ENCODE results near the gene PPOX.

Gene PPOX

GRCh38 chr1:161153682-161154337 is 12.4 kb upstream of the PPOX start, which contains the start of gene UFC1:
Gene UFC1 (plus strand): TSS chr1:161153978. CDS start chr1:161153998, 20 bp downstream.
- peak; percentile 90 for DNase-seq

- DNase-seq: no peak
Measured at GRCh38 chr1:161157867-161158266, 8.4 kb upstream of the PPOX start.

DNA sequence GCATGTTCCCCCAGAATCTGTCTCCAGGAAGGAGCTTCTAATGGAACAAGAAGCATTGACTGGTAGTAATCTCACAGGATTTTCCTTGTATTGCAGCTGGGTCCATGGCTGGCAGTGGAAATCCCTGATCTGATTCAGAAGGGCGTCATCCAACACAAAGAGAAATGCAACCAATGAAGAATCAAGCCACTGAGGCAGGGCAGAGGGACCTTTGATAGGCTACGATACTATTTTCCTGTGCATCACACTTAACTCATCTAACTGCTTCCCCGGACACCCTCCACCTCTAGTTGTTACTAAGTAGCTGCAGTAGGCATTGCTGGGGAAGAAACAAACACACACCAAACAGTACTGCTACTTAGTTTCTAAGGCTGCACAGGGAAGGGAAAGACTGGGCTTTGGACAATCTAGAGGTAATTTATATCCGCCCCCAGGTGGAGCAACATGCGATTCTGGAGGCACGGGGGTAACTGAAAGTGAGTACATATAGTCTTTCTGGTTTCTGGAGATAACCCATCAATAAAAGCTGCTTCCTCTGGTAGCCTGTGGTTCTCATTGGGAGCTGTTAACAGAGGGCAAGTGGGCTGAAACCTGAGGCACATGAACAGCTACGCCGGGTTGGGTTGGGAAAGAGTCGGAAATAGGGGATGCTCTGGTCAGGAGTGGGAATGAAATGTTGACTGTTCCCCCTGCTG is 7.8 kb upstream of the PPOX start:
- no peak for DNase-seq

GRCh38 chr1:161159087-161159912 is 6.9 kb upstream of the PPOX start, which contains the start of gene USP21:
Gene USP21 (plus strand): TSS chr1:161159500. CDS start chr1:161160641, 1,141 bp downstream.
- peak; percentile 91 to 94 for DNase-seq

- DNase-seq: no peak
Measured at GRCh38 chr1:161159913-161160243, 6.3 kb upstream of the PPOX start.

DNA sequence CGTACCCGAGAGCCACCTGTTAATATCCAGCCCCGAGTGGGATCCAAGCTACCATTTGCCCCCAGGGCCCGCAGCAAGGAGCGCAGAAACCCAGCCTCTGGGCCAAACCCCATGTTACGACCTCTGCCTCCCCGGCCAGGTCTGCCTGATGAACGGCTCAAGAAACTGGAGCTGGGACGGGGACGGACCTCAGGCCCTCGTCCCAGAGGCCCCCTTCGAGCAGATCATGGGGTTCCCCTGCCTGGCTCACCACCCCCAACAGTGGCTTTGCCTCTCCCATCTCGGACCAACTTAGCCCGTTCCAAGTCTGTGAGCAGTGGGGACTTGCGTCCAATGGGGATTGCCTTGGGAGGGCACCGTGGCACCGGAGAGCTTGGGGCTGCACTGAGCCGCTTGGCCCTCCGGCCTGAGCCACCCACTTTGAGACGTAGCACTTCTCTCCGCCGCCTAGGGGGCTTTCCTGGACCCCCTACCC is 5.5 kb upstream of the PPOX start:
- no peak for DNase-seq

- DNase-seq: no peak
Measured at GRCh38 chr1:161161652-161162051, 4.6 kb upstream of the PPOX start.

DNA sequence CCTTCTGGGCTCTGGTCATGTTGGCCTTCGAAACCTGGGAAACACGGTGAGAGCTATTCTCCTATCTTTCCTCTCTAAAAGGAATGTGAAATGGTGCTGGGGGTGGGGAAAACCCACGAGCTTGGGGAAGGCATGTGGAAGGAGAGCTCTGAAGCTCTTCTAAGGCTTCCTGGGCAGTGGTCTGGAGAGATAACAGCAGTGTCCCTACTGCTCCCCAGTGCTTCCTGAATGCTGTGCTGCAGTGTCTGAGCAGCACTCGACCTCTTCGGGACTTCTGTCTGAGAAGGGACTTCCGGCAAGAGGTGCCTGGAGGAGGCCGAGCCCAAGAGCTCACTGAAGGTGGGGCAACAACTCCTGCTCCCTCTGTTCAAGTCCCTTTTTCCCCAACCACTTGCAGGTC is 4.2 kb upstream of the PPOX start:
- DNase-seq: no peak

GRCh38 chr1:161162806-161163205 is 3.4 kb upstream of the PPOX start:
- no peak for DNase-seq

DNA sequence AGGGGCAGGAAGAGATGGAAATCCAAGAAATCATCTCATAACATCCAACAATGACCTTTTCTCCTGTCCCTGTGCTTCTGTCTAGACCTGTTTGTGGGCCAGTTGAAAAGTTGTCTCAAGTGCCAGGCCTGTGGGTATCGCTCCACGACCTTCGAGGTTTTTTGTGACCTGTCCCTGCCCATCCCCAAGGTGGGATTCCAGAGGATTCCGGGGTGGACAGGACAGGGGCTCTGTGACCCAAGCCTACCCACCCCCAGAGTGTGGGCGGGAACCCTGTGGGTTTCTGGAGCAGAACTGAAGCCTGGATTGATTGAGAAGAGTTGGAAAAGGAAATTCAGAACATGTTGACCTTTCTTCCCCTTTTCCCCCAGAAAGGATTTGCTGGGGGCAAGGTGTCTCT is 2.4 kb upstream of the PPOX start:
- DNase-seq: no peak

DNA sequence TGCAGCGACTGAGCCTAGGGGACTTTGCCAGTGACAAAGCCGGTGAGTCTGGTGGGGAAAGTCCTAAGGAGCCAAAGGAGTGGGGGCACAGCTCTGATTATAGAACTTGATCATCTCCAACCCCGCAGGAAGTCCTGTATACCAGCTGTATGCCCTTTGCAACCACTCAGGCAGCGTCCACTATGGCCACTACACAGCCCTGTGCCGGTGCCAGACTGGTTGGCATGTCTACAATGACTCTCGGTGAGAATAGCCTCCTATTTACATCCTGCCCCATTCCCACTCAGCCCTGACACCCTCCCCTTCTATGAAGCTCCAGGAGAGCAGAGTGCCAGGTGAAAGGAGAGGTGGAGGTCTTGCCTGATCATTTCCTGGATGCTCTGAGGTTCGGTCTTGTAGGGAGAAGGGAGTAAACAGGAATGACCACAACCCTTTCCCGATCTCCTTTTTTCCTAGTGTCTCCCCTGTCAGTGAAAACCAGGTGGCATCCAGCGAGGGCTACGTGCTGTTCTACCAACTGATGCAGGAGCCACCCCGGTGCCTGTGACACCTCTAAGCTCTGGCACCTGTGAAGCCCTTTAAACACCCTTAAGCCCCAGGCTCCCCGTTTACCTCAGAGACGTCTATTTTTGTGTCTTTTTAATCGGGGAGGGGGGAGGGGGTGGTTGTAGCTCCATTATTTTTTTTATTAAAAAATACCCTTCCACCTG is 1.2 kb upstream of the PPOX start:
- DNase-seq: no peak

DNA sequence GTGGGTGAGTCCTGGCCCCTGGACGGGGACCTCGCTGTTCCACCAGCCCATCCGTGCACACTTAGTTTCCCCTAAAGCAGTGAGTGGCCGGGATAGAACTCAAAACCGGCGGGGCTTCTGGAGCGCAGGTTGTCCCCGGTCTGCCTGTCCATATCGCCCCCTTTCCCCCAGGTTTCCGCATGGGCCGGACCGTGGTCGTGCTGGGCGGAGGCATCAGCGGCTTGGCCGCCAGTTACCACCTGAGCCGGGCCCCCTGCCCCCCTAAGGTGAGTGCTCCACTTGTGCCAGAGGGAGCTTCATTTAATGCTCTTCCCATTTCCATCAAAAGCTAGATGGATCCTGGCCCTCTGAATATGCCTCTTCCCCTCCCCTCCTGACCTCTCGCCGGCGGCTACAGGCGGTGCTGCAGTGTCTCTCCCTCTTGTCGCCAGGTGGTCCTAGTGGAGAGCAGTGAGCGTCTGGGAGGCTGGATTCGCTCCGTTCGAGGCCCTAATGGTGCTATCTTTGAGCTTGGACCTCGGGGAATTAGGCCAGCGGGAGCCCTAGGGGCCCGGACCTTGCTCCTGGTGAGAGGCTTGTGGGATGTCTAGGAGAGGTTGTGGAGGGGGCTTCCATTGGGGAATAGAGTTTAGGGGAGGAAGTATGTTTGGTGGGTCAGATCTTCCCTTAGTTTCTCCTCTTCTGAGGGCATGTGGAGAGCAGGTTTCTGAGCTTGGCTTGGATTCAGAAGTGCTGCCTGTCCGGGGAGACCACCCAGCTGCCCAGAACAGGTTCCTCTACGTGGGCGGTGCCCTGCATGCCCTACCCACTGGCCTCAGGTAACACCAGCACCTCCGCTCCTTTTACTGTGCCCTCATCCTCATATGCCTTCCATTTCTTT is 683 bp downstream of the PPOX start:
- DNase-seq: no peak

GRCh38 chr1:161168906-161169305 is 2.7 kb downstream of the PPOX start:
- DNase-seq: no peak

GRCh38 chr1:161171191-161171590 is 5.0 kb downstream of the PPOX start:
- DNase-seq: no peak

DNA sequence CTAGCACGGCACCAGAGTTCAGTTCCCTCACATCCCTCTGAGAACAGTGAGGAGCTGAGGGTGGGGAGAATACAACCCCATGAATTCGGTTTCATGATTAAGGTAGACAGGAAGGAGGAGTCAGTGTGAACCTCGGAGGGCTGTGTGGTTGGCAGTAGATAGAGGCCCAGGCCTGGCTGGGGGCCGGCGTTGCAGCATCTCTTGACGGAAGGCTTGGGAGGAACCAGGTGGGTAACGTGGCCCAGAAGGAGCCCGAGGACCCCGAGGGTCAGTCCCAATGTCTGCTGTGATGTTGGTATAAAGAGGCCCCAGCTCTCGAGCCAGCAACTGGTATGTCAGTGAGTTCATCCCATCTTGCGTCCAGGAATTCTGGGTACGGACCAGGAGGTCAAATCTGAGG is 5.5 kb downstream of the PPOX start:
- no peak for DNase-seq

- DNase-seq: no peak
Measured at GRCh38 chr1:161172349-161172748, 6.1 kb downstream of the PPOX start.

DNA sequence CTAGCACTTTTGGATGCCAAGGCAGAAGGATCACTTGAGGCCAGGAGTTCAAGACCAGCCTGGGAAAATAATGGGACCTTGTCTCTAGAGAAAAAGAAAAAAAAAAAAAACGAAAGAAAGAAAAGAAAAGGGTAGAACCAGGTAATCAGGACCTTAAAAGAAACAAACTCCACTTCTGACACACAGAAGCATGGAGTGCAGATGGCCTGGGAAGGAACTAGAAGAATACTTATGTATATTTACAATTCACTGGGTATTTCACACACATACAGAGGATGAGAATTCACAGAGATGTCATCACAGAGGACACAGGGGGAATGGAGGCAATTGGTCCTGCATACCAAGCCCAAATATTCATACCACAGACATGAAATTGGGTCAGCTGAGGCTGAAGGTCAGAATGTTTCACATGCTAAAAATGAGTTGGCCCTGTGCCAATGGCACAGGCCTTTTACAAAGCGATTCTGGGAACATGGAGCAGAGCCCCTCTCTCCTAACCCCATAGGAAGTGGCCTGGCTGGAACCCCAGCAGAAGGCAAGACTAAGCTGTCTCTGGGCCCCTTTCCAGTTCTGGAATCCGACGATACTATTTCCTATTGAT is 6.7 kb downstream of the PPOX start:
- no peak for DNase-seq

DNA sequence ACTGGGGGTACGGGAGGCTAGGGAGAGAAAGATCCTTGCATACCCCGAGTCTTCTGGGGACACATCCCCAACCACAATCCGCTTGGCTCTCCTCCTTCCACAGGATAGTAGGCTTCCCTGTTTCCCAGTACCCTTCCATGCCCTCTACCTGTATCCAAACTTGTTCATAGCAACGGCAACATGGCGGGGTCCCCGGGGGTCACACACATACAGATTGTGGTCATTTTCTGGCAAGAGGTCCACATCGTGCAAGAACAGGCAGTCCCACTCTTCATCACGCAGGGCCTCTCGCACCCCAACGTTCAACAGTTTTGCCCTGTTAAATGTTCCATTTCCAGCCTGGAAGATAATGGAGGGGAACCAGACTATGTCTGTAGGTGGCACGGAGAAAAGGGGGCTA is 7.5 kb downstream of the PPOX start:
- DNase-seq: no peak

DNA sequence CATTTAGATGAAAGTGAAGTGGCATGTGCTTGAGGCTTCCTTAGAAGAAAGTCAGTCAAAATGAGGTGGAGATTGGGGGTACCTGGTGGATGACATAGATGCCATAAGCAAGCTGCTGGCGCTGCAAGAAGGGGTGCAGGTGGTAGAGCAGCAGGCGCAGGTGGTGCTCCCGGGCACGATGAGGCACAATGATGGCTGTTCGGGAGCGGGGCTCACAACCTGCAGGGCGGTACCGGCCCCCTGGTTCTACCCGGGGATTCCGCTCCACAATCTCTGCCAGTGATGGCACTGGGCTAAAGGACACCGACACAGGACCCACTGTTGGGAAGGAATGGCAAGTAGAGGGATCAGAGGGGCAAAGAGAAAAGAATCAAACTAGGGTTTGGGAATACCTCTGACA is 8.7 kb downstream of the PPOX start:
- DNase-seq: no peak

- no peak for DNase-seq
Measured at GRCh38 chr1:161175771-161176453, 9.7 kb downstream of the PPOX start.

All from CD4-positive, alpha-beta T cell treated with Interleukin-1 beta for 1 hour (primary cell).